Prostate gland (tissue), 2 donors: ENCODE measurements around the gene FOXD2.

Experiments used
- CTCF ChIP-seq, 4 experiments: fragments of 200-600 bp in 2 of 4; fragments of 450-650 bp in 2 of 4; sonication (generic) in 2 of 4; IDR thresholded peaks; 1 replicate in 3 of 4; 2 replicates in 1 of 4; pipeline ENCODE4 v1.5.1; 2016 to 2019; ENCODE audit warnings: antibody characterized with exemption in 4 of 4, mild to moderate bottlenecking in 2 of 4, moderate library complexity in 2 of 4
- POLR2AphosphoS5 ChIP-seq: sonication (generic); formaldehyde crosslinking; IDR thresholded peaks from one replicate; pipeline ENCODE4 v1.6.1; 2017; ENCODE audit warnings: antibody characterized with exemption

DNA sequence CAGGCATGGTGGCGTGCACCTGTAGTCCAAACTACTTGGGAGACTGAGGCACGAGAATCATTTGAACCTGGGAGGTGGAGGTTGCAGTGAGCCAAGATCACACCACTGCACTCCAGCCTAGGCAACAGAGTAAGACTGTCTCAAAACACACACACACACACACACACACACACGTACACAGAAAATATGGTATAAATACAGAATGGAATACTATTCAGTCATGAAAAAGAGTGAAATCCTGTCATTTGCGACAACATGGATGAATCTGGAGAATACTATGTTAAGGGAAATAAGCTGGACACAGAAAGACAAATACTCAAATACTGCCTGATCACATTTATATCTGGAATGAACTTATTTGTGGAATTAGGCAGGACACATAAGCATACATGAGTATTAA lies 18.4 kb downstream of the FOXD2 start:
- TF ChIP-seq CTCF (IDR thresholded peaks at IDR 0.05) (no peak), POLR2AphosphoS5 (no peak)
